D721Med (cell line): ENCODE measurements around the gene MCU.

Experiments
- DNase-seq: peaks from one replicate; pipeline ENCODE4 v3.0.0; 2011; ENCODE audit warnings: low spot score; ENCODE audit not compliant: insufficient read length
- FAIRE-seq: peaks from 2 replicates; lab custom pipeline; 2011; peaks lifted over from hg19 to GRCh38; lab: Jason Lieb, UNC
- CTCF ChIP-seq: IDR thresholded peaks from 2 replicates; pipeline ENCODE4 v1.5.1; 2012; ENCODE audit warnings: mild to moderate bottlenecking, control low read depth; ENCODE audit not compliant: insufficient read depth; ENCODE audit errors: missing control alignments

The MCU gene

GRCh38 chr10:72738486-72738885, 46.5 kb downstream of the MCU start:
- DNase-seq, result no peak
- no peak for TF ChIP-seq CTCF
- no peak for FAIRE-seq

- no peak for TF ChIP-seq CTCF
- no peak for DNase-seq
- FAIRE-seq, result peak; percentile 44
Observed at GRCh38 chr10:72740528-72740927, 48.6 kb downstream of the MCU start.

GRCh38 chr10:72742092-72742491, 50.1 kb downstream of the MCU start:
- TF ChIP-seq CTCF, result no peak
- no peak for FAIRE-seq

GRCh38 chr10:72742797-72743196, 50.9 kb downstream of the MCU start:
- no peak for DNase-seq
- TF ChIP-seq CTCF, result no peak
- no peak for FAIRE-seq

More at GRCh38 chr10:72742092-72742491, 50.1 kb downstream of the MCU start:
- no peak for DNase-seq

- TF ChIP-seq CTCF, result no peak
- DNase-seq, result no peak
- FAIRE-seq, result no peak
Observed at GRCh38 chr10:72744566-72744965, 52.6 kb downstream of the MCU start.

- FAIRE-seq (no peak), DNase-seq (no peak)
- TF ChIP-seq CTCF, result no peak
Observed at GRCh38 chr10:72746426-72747363, 54.8 kb downstream of the MCU start.

- DNase-seq (no peak), FAIRE-seq (no peak)
- TF ChIP-seq CTCF, result no peak
Observed at GRCh38 chr10:72747521-72747920, 55.6 kb downstream of the MCU start.
